Heart left ventricle (tissue), 13 donors: ENCODE measurements around the gene FLVCR1.

Experiments used
- POLR2A ChIP-seq, 2 donors: fragments of 450-650 bp; IDR thresholded peaks; one replicate each; pipeline ENCODE4 v1.6.1; 2017; ENCODE audit warnings: antibody characterized with exemption in 2 of 2, mild to moderate bottlenecking in 2 of 2, moderate library complexity in 2 of 2
- TF ChIP-seq, protein P1 (sequence below), 12 donors: fragments of 200-600 bp; sonication (generic) in 4 of 12; IDR thresholded peaks; one replicate each; pipeline versions ENCODE4 v1.5.0 to v1.8.0; 2018 to 2022; ENCODE audit warnings: antibody characterized with exemption in 12 of 12, mild to moderate bottlenecking in 5 of 12
- donor health status: ischemic (EF 13 %, LVEDD 7.1; RV severe dilation, severe dysfunction).
- donor health status: DM: no; HTN: yes; CAD: no.
- donor health status: DM: no; HTN: no; CAD: no.
- donor health status: ischemic (EF 25% LVEDD 6.9; RV normal size, moderate dysfunction).
- donor health status: ischemic (EF 25% LVEDD 5.7; RV mildly dilated, moderate dysfunction).
- donor health status: ischemic (EF 35%, LVEDD 5.7; RV mildly dilated, moderate dysfunction).
- donor health status: nonischemic (EF 11% LVEDD 7.7; RV severe dilation, severe dysfunction).
- donor health status: DM: yes; HTN: yes; CAD: no.
- donor health status: PGD.
- donor health status: ischemic (EF 29% LVEDD 5.4; RV normal size, mild dysfunction).
- donor health status: nonischemic (EF 23%, LVEDD 6.1; RV moderate dilation, normal function).

DNA sequence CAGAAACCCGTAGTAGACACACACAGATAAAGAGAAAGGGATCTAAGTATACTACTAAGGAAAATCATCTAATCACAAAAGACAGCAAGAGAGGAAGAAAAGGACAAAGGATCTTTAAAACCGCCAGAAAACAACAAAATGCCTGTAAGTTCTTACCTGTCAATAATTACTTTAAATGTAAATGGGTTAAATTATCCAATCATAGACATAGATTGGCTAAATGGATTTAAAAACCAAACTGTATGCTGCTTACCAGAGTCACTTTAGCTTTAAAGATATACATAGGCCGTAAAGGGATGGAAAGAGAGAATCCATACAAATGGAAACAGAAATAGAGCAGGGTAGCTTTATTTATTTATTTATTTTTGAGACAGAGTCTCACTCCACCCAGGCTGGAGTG lies 44.0 kb downstream of the FLVCR1 start:
- TF ChIP-seq, protein P1, sequence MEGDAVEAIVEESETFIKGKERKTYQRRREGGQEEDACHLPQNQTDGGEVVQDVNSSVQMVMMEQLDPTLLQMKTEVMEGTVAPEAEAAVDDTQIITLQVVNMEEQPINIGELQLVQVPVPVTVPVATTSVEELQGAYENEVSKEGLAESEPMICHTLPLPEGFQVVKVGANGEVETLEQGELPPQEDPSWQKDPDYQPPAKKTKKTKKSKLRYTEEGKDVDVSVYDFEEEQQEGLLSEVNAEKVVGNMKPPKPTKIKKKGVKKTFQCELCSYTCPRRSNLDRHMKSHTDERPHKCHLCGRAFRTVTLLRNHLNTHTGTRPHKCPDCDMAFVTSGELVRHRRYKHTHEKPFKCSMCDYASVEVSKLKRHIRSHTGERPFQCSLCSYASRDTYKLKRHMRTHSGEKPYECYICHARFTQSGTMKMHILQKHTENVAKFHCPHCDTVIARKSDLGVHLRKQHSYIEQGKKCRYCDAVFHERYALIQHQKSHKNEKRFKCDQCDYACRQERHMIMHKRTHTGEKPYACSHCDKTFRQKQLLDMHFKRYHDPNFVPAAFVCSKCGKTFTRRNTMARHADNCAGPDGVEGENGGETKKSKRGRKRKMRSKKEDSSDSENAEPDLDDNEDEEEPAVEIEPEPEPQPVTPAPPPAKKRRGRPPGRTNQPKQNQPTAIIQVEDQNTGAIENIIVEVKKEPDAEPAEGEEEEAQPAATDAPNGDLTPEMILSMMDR (IDR thresholded peaks at IDR 0.05), result no peak
- no peak for TF ChIP-seq POLR2A (IDR thresholded peaks at IDR 0.05)
